B cell (primary cell): Measurements from ENCODE around the gene SPSB1.

Experiments
- CTCF ChIP-seq: fragments of 200-600 bp; IDR thresholded peaks from one replicate; pipeline ENCODE4 v1.8.0; 2022; ENCODE audit warnings: antibody characterized with exemption, mild to moderate bottlenecking
- EZH2 ChIP-seq: IDR thresholded peaks from 2 replicates; pipeline ENCODE4 v1.6.1; 2012; ENCODE audit warnings: borderline replicate concordance, low read depth, mild to moderate bottlenecking, moderate library complexity, low read length; ENCODE audit not compliant: insufficient read depth, poor library complexity, severe bottlenecking

DNA sequence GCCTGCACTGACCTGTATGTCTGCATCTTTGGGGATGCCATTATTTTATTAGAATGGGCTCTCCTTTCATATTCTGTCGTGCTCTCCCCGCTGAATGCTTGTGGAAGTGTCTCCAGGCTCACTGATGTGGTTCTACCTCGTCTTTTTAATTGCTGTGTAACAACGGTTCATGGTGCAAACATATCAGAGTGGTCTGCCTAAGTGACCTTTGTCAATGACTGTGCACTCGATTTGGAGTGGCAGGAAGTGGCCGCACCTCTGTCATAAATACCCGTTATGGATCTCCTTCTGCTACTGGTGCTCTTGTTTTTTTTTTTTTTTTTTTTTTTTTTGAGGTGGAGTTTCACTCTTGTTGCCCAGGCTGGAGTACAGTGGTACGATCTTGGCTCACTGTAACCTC lies 38.3 kb downstream of the SPSB1 start:
- TF ChIP-seq CTCF, result no peak
- no peak for TF ChIP-seq EZH2
